GM20000 (cell line): Measurements from ENCODE around the gene DMC1.
"Not testable (repeated sequence)": the region's sequence is repeated elsewhere in the genome, so short reads cannot be mapped to it uniquely, and the experiment has no call there.

Experiments
- DNase-seq: peaks from one replicate; pipeline ENCODE4 v3.0.0; 2012; ENCODE audit warnings: low spot score
- TF ChIP-seq, protein P1 (sequence below): IDR thresholded peaks from 2 replicates; pipeline ENCODE4 v1.5.1; 2012; ENCODE audit warnings: mild to moderate bottlenecking, control low read depth; ENCODE audit errors: extremely low read depth, missing control alignments

Gene DMC1

GRCh38 chr22:38611559-38611958, 41.6 kb upstream of the DMC1 start:
- DNase-seq = no peak
- TF ChIP-seq, protein P1, sequence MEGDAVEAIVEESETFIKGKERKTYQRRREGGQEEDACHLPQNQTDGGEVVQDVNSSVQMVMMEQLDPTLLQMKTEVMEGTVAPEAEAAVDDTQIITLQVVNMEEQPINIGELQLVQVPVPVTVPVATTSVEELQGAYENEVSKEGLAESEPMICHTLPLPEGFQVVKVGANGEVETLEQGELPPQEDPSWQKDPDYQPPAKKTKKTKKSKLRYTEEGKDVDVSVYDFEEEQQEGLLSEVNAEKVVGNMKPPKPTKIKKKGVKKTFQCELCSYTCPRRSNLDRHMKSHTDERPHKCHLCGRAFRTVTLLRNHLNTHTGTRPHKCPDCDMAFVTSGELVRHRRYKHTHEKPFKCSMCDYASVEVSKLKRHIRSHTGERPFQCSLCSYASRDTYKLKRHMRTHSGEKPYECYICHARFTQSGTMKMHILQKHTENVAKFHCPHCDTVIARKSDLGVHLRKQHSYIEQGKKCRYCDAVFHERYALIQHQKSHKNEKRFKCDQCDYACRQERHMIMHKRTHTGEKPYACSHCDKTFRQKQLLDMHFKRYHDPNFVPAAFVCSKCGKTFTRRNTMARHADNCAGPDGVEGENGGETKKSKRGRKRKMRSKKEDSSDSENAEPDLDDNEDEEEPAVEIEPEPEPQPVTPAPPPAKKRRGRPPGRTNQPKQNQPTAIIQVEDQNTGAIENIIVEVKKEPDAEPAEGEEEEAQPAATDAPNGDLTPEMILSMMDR = no peak

GRCh38 chr22:38610234-38610633, 40.3 kb upstream of the DMC1 start:
- TF ChIP-seq, protein P1 = no peak
- DNase-seq = no peak

DNA sequence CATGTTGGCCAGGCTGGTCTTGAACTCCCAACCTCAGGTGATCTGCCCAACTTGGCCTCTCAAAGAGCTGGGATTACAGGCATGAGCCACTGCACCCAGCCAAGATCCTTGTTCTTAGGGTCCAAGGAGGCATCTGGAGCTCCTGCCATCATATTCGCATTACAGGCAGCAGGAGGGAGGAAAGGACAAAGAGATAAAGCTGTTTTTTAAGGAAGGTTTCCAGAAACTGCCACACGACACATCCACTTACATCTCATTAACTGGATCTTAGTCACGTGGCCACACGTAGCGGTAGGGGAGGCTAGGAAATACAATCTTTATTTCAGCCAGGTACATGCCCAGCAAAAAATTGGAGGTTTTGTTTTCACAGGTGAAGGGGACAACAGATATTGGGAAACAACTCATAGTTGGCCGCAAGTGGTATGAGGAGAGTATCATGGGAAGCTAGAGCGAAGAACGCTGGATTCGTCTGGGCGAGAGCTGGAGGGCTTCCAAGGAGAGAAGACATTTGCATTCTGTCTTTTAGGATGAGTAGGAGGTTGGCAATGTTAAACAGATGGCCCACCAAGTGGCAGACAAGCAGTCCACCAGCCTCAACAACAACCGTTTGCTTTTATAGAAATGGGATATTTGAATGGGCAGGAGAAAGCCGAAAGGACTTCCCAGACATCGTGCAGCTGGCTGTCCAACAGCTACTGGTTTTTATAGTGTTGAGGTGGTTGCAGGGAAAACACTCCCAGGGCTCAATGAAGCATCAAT, 39.2 kb upstream of the DMC1 start:
- DNase-seq = no peak

DNA sequence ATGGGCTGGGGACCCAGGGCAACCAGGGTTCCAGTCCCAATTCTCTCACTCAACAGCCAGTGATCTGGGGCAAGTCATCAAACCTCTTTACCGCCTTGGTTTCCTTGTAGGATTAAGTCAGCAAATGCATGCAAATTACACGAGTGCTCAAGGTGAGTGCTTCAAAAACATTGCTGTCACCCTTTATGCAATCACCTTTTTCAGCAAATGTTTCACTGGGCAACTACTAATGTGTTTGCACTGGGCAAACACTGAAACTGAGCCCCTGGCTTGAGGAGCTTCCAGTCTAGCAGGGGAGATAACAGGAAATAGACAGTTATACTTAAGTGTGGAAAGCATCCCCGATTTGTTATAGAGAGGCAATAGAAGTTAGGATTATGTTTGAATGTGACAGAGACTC, 37.7 kb upstream of the DMC1 start:
- TF ChIP-seq, protein P1 = no peak
- no peak for DNase-seq

More for the DNA sequence above, 39.2 kb upstream of the DMC1 start:
- TF ChIP-seq, protein P1 = no peak

DNA sequence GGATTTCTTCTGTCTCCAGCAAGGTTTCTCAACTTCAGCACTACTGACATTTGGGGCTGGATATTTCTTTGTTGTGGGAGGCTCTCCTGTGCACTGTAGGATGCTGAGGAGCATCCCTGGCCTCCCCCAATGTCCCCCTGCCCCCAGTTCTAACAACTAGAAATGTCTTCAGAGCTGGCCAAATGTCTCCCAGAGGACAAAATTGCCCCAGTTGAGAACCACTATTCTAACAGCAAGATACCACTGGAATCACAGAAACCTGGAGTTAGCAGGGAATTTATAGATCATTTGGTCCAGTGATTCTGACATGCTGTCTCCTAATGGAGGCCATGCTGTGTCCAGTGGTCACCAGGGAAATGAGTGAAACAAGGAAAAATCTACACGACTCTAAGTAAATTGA, 32.2 kb upstream of the DMC1 start:
- DNase-seq = no peak
- TF ChIP-seq, protein P1 = no peak

- TF ChIP-seq, protein P1 = no peak
- DNase-seq = no peak
Measured at GRCh38 chr22:38601221-38601764, 31.3 kb upstream of the DMC1 start.

GRCh38 chr22:38599466-38599865, 29.5 kb upstream of the DMC1 start:
- TF ChIP-seq, protein P1 = no peak
- DNase-seq = no peak

GRCh38 chr22:38582923-38583322, 12.9 kb upstream of the DMC1 start:
- DNase-seq = not testable (repeated sequence)
